OCI-LY7 (cell line): ENCODE measurements around the gene ISY1.

Experiments
- EZH2phosphoT487 ChIP-seq: fragments of 200-600 bp; sonication (generic); IDR thresholded peaks from 2 replicates; pipeline ENCODE4 v1.6.1; 2018; ENCODE audit warnings: low read depth, borderline replicate concordance, mild to moderate bottlenecking, mixed run types, antibody characterized with exemption, low read length, moderate library complexity, mixed read lengths
- TF ChIP-seq, protein P1 (sequence below): fragments of 200-600 bp; sonication (generic); conservative IDR thresholded peaks from 2 replicates; pipeline ENCODE4 v1.5.1; 2014; ENCODE audit warnings: mild to moderate bottlenecking, antibody characterized with exemption, low read length, moderate library complexity, mixed read lengths

GRCh38 chr3:129161860-129162271, 1.0 kb upstream of the ISY1 start:
- TF ChIP-seq, protein P1, sequence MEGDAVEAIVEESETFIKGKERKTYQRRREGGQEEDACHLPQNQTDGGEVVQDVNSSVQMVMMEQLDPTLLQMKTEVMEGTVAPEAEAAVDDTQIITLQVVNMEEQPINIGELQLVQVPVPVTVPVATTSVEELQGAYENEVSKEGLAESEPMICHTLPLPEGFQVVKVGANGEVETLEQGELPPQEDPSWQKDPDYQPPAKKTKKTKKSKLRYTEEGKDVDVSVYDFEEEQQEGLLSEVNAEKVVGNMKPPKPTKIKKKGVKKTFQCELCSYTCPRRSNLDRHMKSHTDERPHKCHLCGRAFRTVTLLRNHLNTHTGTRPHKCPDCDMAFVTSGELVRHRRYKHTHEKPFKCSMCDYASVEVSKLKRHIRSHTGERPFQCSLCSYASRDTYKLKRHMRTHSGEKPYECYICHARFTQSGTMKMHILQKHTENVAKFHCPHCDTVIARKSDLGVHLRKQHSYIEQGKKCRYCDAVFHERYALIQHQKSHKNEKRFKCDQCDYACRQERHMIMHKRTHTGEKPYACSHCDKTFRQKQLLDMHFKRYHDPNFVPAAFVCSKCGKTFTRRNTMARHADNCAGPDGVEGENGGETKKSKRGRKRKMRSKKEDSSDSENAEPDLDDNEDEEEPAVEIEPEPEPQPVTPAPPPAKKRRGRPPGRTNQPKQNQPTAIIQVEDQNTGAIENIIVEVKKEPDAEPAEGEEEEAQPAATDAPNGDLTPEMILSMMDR, result peak; percentile 65
- no peak for TF ChIP-seq EZH2phosphoT487
